ENCODE data around the gene DAGLB.
"Not testable (repeated sequence)": the region's sequence is repeated elsewhere in the genome, so short reads cannot be mapped to it uniquely, and the experiment has no call there.

DAGLB gene

GRCh38 chr7:6425948-6426347 is 21.8 kb downstream of the DAGLB start:
- DNase-seq: no peak

GRCh38 chr7:6423942-6424701 is 23.6 kb downstream of the DAGLB start:
- DNase-seq: no peak

GRCh38 chr7:6422926-6423632 is 24.7 kb downstream of the DAGLB start:
- DNase-seq: no peak

- DNase-seq: no peak
Measured at GRCh38 chr7:6422095-6422494, 25.7 kb downstream of the DAGLB start.

GRCh38 chr7:6420680-6421079 is 27.1 kb downstream of the DAGLB start:
- DNase-seq: no peak

GRCh38 chr7:6419310-6419773 is 28.4 kb downstream of the DAGLB start:
- no peak for DNase-seq

GRCh38 chr7:6417408-6417807 is 30.3 kb downstream of the DAGLB start:
- no peak for DNase-seq

GRCh38 chr7:6416516-6417145 is 31.1 kb downstream of the DAGLB start:
- no peak for DNase-seq

- DNase-seq: no peak
Measured at GRCh38 chr7:6413637-6414036, 34.1 kb downstream of the DAGLB start.

- DNase-seq: no peak
Measured at GRCh38 chr7:6409944-6410693, 37.6 kb downstream of the DAGLB start.

- DNase-seq: no peak
Measured at GRCh38 chr7:6409091-6409490, 38.7 kb downstream of the DAGLB start.

GRCh38 chr7:6407434-6407833 is 40.3 kb downstream of the DAGLB start:
- DNase-seq: no peak

GRCh38 chr7:6406121-6406520 is 41.6 kb downstream of the DAGLB start:
- no peak for DNase-seq

GRCh38 chr7:6403907-6404306 is 43.8 kb downstream of the DAGLB start:
- no peak for DNase-seq

- no peak for DNase-seq
Measured at GRCh38 chr7:6402741-6403140, 45.0 kb downstream of the DAGLB start.

- DNase-seq: no peak
Measured at GRCh38 chr7:6402041-6402440, 45.7 kb downstream of the DAGLB start.

- DNase-seq: no peak
Measured at GRCh38 chr7:6401536-6401935, 46.2 kb downstream of the DAGLB start.

- not testable (repeated sequence) for DNase-seq
Measured at GRCh38 chr7:6400243-6401105, 47.3 kb downstream of the DAGLB start.

GRCh38 chr7:6399351-6399750 is 48.4 kb downstream of the DAGLB start:
- no peak for DNase-seq

GRCh38 chr7:6398943-6399342 is 48.8 kb downstream of the DAGLB start:
- no peak for DNase-seq

GRCh38 chr7:6397759-6398495 is 49.8 kb downstream of the DAGLB start:
- not testable (repeated sequence) for DNase-seq

Measured in effector CD4-positive, alpha-beta T cell (primary cell).